D721Med (cell line): ENCODE data around the gene MYH2.
"Not testable (repeated sequence)": the region's sequence is repeated elsewhere in the genome, so short reads cannot be mapped to it uniquely, and the experiment has no call there.

Source experiments
- DNase-seq: peaks from one replicate; pipeline ENCODE4 v3.0.0; 2011; ENCODE audit warnings: low spot score; ENCODE audit not compliant: insufficient read length
- FAIRE-seq: peaks from 2 replicates; lab custom pipeline; 2011; peaks lifted over from hg19 to GRCh38; lab: Jason Lieb, UNC
- TF ChIP-seq, protein P1 (sequence below): IDR thresholded peaks from 2 replicates; pipeline ENCODE4 v1.5.1; 2012; ENCODE audit warnings: mild to moderate bottlenecking, control low read depth; ENCODE audit not compliant: insufficient read depth; ENCODE audit errors: missing control alignments

MYH2 gene

DNA sequence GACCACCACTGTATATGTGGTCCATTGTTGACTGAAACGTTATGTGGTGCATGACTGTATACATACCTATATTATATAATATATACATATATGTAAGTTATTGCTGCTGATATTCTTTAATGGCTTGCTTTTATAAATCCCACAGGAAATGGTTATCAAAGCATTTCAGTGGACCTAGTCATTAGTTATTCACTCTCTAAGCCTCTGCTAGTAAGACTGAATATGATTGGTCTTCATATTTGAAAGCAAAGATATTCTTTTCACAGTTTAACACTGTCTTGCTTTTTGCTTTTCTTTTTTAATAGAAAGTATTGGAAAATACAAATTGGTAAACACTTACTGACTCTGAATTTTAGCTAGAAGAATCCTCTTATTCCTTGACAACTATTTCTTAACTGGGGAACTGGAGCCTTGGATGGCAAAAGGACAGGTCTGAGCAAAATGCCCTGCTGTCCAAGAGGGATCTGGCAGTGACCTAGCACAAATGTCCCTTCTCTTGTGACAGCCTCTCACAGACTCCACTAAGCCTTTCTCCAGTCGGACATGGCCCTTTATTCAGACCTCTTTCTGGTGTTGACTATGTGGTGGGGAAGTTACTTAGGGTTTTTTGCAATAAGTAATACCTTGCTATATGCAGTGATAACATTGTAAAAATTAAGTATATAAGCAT lies 14.7 kb upstream of the MYH2 start:
- DNase-seq (no peak), FAIRE-seq (no peak)
- TF ChIP-seq, protein P1, sequence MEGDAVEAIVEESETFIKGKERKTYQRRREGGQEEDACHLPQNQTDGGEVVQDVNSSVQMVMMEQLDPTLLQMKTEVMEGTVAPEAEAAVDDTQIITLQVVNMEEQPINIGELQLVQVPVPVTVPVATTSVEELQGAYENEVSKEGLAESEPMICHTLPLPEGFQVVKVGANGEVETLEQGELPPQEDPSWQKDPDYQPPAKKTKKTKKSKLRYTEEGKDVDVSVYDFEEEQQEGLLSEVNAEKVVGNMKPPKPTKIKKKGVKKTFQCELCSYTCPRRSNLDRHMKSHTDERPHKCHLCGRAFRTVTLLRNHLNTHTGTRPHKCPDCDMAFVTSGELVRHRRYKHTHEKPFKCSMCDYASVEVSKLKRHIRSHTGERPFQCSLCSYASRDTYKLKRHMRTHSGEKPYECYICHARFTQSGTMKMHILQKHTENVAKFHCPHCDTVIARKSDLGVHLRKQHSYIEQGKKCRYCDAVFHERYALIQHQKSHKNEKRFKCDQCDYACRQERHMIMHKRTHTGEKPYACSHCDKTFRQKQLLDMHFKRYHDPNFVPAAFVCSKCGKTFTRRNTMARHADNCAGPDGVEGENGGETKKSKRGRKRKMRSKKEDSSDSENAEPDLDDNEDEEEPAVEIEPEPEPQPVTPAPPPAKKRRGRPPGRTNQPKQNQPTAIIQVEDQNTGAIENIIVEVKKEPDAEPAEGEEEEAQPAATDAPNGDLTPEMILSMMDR, result no peak

DNA sequence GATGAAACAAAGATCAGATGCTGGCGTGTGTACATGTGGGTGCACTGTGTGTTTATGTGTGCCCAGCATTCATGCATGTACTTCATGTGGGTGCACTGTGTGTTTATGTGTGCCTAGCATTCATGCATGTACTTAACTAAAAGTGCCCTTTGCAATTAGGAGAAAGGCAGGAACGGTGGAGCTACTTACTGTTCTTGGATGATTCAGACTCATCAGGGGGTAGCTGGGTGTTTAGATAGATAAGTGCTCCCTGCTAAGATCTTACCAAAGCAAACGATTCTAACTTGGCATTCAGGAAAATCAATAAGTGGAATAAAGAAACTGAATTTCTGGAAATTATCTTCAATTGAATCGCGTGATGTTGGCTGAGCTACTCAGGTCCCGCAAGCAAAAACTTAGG lies 8.6 kb upstream of the MYH2 start:
- TF ChIP-seq, protein P1, result no peak
- FAIRE-seq, result no peak
- no peak for DNase-seq

DNA sequence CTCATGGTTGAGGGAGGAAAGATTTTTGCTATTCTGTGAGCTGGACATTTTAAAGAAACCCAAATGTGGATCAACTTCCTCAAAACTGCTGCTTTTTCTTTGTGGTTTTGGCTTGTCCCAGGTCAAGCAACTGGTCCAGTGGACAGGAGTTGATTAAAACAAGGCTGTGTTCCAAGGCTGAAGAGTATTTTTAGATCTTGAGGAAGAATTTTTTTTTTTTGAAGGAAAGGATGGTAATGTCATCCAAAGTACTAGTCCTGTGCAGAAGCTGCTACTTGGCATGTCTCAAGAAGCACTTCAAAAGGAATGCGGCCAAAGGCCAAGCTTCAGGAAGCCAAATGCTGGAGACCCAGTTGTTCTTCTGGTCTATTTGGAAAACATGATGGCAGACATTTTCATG lies 8.0 kb upstream of the MYH2 start:
- DNase-seq (no peak), FAIRE-seq (no peak)
- TF ChIP-seq, protein P1, result no peak

DNA sequence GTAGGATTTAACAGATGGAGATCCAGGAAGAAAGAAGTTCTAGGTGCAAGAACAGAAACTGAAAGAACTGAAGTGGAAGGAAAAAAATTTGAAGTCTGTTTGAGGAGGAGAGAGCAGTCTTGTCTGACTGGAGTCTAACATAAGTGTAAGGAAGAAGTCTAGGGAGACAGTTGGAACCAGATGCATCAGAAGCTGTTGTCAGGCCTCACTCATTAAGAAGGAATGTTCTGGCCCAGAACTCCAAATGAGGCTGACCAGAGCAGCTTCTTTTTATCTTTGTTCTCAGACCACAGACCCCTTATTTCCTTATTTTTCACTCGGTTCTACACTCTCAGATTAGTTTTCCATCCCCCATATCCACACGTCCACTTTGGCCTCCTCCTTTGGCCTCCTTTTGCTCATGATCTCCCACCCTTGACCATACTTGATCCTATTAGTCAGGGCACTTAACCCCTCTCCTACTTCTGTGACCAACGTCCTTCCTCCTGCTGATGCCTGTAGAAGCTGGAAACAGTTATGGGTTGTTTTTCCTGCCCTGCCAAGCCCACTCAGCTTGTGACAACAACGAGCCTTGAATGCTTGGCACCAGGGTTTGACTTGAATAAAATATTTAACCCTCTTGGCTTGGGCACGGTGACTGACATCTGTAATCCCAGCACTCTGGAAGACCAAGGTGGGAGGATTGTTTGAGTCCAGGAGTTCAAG lies 7.0 kb upstream of the MYH2 start:
- TF ChIP-seq, protein P1, result no peak
- DNase-seq (no peak), FAIRE-seq (no peak)

DNA sequence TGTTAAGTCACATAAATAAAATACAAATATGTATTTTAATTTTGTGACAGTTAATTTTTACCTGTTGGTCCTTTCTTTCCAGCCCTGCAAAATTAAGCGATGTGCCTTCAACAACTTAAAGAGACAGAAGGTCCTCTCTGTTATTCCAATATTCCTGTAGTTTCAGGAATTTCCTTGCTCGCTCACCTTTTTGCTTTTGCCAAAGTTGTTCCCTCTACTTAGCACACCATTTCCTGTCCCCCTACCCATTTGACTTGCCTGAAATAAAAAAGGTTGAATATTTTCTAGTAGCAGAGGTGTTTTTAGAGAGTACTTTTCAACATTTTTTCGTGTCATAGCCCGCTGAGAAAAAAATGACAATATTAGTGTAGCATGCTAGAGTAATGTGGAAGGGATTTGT lies 556 bp upstream of the MYH2 start:
- DNase-seq, result no peak
- no peak for FAIRE-seq
- TF ChIP-seq, protein P1, result no peak

DNA sequence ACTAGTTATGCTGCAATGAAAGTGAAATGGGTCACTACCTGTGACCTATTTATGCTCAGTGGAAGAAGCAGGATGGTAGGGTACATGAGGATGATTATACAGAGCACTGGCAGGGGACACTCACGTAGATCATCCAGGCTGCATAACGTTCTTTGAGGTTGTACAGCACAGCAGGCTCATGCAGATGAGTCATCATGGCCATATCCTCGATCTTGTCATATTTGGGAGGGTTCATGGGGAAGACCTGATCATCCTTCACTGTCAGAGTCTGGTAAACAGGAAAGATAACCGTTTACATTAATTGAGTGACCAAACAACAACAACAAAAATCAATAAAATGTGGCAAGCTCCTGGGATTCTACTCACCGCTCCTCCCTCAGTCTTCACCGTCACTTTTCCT lies 2.1 kb downstream of the MYH2 start:
- no peak for FAIRE-seq
- DNase-seq, result no peak
- TF ChIP-seq, protein P1, result no peak

DNA sequence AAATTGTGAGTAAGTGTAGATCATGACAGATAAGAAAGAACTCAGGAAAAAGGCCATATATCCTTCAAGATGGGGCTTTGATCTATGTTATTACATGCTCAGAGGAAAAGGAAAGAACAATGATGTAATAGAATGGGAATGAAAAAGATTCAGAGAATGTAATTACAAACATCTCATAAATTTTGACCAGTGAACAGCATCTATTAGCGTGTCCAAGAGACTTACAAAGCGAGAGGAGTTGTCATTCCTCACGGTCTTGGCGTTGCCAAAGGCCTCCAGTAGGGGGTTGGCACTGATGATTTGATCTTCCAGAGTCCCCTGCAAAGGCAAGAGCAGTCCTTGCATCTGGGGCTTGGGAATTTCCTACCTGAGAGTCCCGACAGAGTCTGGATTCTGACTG lies 6.0 kb downstream of the MYH2 start:
- not testable (repeated sequence) for FAIRE-seq, DNase-seq

DNA sequence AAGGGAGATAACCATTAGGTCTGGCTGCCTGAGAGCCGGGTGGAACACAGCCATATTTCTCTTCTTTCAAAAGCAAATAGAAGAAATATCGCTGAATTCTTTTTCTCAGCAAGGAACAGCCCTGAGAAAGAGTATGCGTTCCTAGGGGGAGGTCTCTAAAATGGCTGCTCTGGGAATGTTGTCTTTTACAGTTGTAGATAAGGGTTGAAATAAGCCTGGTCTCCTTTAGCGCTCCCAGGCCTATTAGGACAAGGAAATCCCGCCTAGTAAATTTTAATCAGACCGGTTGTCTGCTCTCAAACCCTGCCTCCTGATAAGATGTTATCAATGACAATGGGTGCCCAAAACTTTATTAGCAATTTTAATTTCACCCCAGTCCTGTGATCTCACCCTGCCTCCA lies 8.3 kb downstream of the MYH2 start:
- DNase-seq, FAIRE-seq: not testable (repeated sequence)
